Left lung (tissue), 10 donors: ENCODE data around the gene SIK2. TPM values are rescaled to one million over a fixed set of nuclear protein-coding genes. Genes with fewer than 3 reads are reported as not detected.

Source experiments
- ATAC-seq: fragments of 200-7000 bp; cut with Tn5 transposase; one replicate; pipeline ENCODE4 v1.9.1; 2020; ENCODE audit warnings: moderate library complexity
- DNase-seq, 4 donors: peaks; one replicate each; pipeline ENCODE4 v3.0.0-alpha.2; 2013 to 2020
- H3K27ac ChIP-seq, 2 donors: fragments of 200-600 bp; sonication (generic) in 1 of 2; one replicate each; pipeline versions ENCODE4 v1.5.0 to v1.8.0; 2020 to 2021
- H3K27me3 ChIP-seq, 2 donors: fragments of 200-600 bp; sonication (generic) in 1 of 2; one replicate each; pipeline versions ENCODE4 v1.5.0 to v1.8.0; 2020 to 2021
- H3K36me3 ChIP-seq, 2 donors: fragments of 200-600 bp; sonication (generic) in 1 of 2; one replicate each; pipeline versions ENCODE4 v1.5.0 to v1.8.0; 2020 to 2021
- H3K4me1 ChIP-seq, 2 donors: fragments of 200-600 bp; one replicate each; pipeline ENCODE4 v1.8.0; 2021
- H3K4me3 ChIP-seq, 2 donors: fragments of 200-600 bp; sonication (generic) in 1 of 2; one replicate each; pipeline versions ENCODE4 v1.5.0 to v1.8.0; 2020 to 2021; ENCODE audit warnings: mild to moderate bottlenecking in 1 of 2
- H3K9me3 ChIP-seq, 2 donors: fragments of 200-600 bp; sonication (generic) in 1 of 2; one replicate each; pipeline versions ENCODE4 v1.5.0 to v1.8.0; 2020 to 2021
- intact Hi-C, 2 donors: fragments of 100-400 bp; cut with DNase I; formaldehyde crosslinking; loops; one replicate each; pipeline versions ENCODE4 v1.11.2 to v1.14.2; 2022
- polyA plus RNA-seq, 6 donors: library from polyadenylated mRNA; unstranded; fragments of 120-200 nt; gene quantifications; one replicate each; pipeline ENCODE4 v1.2.1, GENCODE V29; 2013; ENCODE audit not compliant: insufficient read length in 6 of 6
- total RNA-seq, 2 donors: library from RNA; stranded (reverse); fragmentation: NEBNext Ultra II Directional; extraction: Animal tissue kit (Norgen Biotek cat#: 25700); gene quantifications; one replicate each; pipeline ENCODE4 v1.2.1, GENCODE V29; 2021
- TF ChIP-seq, protein P1 (sequence below), 2 donors: fragments of 200-600 bp; sonication (generic) in 1 of 2; IDR thresholded peaks; one replicate each; pipeline versions ENCODE4 v1.5.0 to v1.8.0; 2021; ENCODE audit warnings: antibody characterized with exemption in 2 of 2
- donor health status: DM: no; HTN: yes; CAD: no.
- donor health status: DM: no; HTN: no; CAD: no.

The SIK2 gene
- total and polyA plus RNA-seq, 8 donors, result 23.3 to 35.1 (median 30.8) TPM

DNA sequence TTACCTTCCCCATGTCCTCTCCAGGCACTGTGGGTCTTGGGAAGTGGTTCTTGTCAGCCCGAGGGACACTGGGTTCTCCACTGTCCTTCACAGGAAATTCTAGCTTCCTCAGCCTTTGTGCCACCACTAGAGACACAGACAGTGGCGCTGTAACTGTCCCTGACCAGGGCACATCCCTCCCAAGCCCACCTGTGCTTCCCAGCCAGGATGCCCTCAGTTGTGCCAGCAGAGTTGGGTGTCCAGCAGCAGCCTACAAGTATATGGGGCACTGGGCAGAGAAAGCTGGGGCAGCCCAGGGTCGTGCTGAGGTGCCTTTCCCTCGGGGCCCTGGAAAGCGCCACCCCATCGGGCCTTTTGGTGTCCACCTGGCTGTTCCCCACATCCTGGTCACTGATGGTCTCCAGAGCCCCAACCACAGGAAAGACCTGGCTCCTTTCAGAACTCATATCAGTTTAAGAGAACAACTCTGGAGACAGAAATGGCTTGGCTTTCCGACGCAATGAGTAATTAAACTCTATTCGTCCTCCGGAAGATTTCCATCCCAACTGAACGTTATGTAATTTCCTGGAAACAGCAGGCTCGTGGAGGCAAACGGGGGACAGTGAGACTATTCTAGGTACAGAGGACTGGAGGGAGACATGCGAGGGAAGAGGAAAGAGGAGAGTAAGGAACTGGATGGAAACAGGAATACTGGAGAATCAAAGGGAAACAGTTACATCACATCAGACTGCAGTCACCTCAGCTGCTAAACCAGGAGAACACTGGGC, 135.4 kb downstream of the SIK2 start:
- peaks cover 33 to 38% of the 10 kb centered on the region in 2 donors for H3K4me1 ChIP-seq
- H3K27me3 ChIP-seq, result no peaks in the 10 kb centered on the region
- ATAC-seq (no peak), DNase-seq (peak in 1 of 4 donors; percentile 35)
- peaks cover 0 to 27% of the 10 kb centered on the region in 2 donors for H3K36me3 ChIP-seq
- no peak overlapping the region for H3K4me3 ChIP-seq
- no peaks in the 10 kb centered on the region for H3K9me3 ChIP-seq
- H3K27ac ChIP-seq, result peak overlapping the region; percentile 88 to 93
- TF ChIP-seq, protein P1, sequence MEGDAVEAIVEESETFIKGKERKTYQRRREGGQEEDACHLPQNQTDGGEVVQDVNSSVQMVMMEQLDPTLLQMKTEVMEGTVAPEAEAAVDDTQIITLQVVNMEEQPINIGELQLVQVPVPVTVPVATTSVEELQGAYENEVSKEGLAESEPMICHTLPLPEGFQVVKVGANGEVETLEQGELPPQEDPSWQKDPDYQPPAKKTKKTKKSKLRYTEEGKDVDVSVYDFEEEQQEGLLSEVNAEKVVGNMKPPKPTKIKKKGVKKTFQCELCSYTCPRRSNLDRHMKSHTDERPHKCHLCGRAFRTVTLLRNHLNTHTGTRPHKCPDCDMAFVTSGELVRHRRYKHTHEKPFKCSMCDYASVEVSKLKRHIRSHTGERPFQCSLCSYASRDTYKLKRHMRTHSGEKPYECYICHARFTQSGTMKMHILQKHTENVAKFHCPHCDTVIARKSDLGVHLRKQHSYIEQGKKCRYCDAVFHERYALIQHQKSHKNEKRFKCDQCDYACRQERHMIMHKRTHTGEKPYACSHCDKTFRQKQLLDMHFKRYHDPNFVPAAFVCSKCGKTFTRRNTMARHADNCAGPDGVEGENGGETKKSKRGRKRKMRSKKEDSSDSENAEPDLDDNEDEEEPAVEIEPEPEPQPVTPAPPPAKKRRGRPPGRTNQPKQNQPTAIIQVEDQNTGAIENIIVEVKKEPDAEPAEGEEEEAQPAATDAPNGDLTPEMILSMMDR (IDR thresholded peaks at IDR 0.05), result no peak
- intact Hi-C loops, result no loop called here

DNA sequence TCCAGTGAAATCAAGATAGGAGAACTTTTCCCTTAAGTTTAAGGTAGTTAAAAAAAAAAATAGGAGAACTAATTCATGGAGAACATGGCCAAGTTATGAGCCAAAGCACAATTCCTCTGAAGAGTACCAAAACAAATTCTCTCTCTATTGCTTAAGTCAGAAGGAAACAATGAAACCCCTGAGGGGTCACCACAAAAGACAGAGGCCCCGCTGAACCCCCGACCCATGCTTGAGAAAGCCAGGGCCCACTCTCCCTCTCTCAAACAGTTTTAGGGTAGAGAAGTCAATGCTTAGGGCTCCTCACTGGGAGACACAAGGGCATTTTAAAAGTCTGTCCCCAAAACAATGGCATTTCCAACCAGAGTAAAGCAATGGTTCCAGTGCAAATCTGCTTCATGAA, 137.1 kb downstream of the SIK2 start:
- H3K4me1 ChIP-seq, result peaks cover 25 to 29% of the 10 kb centered on the region in 2 donors
- H3K9me3 ChIP-seq, result no peaks in the 10 kb centered on the region
- intact Hi-C loops, result no loop called here
- TF ChIP-seq, protein P1 (IDR thresholded peaks at IDR 0.05), result no peak
- DNase-seq, result no peak
- no peak for ATAC-seq
- H3K27ac ChIP-seq, result no peak overlapping the region
- no peak overlapping the region for H3K4me3 ChIP-seq
- H3K27me3 ChIP-seq, result no peaks in the 10 kb centered on the region
- H3K36me3 ChIP-seq, result peaks cover 0 to 44% of the 10 kb centered on the region in 2 donors

- ATAC-seq, result no peak
- TF ChIP-seq, protein P1 (IDR thresholded peaks at IDR 0.05), result no peak
- intact Hi-C loops, result no loop called here
- peaks cover 0 to 67% of the 10 kb centered on the region in 2 donors for H3K36me3 ChIP-seq
- no peak for DNase-seq
- H3K27me3 ChIP-seq, result no peaks in the 10 kb centered on the region
- H3K4me3 ChIP-seq, result no peak overlapping the region
- no peaks in the 10 kb centered on the region for H3K9me3 ChIP-seq
- H3K27ac ChIP-seq, result no peak overlapping the region
- H3K4me1 ChIP-seq, result peaks cover 18 to 22% of the 10 kb centered on the region in 2 donors
Observed at GRCh38 chr11:111741751-111742150, 139.5 kb downstream of the SIK2 start.

GRCh38 chr11:111743700-111744099, 141.5 kb downstream of the SIK2 start:
- H3K27me3 ChIP-seq, result no peaks in the 10 kb centered on the region
- intact Hi-C loops, result no loop called here
- peaks cover 5 to 8% of the 10 kb centered on the region in 2 donors for H3K4me1 ChIP-seq
- TF ChIP-seq, protein P1 (IDR thresholded peaks at IDR 0.05), result no peak
- no peak for DNase-seq
- ATAC-seq, result peak; percentile 48
- H3K4me3 ChIP-seq, result no peak overlapping the region
- H3K9me3 ChIP-seq, result no peaks in the 10 kb centered on the region
- H3K36me3 ChIP-seq, result peaks cover 0 to 87% of the 10 kb centered on the region in 2 donors
- H3K27ac ChIP-seq, result no peak overlapping the region

GRCh38 chr11:111745719-111746504, 143.7 kb downstream of the SIK2 start:
- Histone ChIP-seq H3K4me3 (no peak overlapping the region), H3K4me1 (peaks cover 5 to 8% of the 10 kb centered on the region in 2 donors), H3K27ac (peak overlapping the region in 1 of 2 donors; percentile 21), H3K9me3 (no peaks in the 10 kb centered on the region), H3K36me3 (peaks cover 0 to 96% of the 10 kb centered on the region in 2 donors), H3K27me3 (no peaks in the 10 kb centered on the region)
- intact Hi-C loops, result no loop called here
- DNase-seq (no peak), ATAC-seq (peak; percentile 39)
- TF ChIP-seq, protein P1 (IDR thresholded peaks at IDR 0.05), result no peak
